ENCODE measurements around the gene CAP2.

GRCh38 chr6:17480476-17480875 lies 87.1 kb downstream of the CAP2 start:
- TF ChIP-seq EZH2 (IDR thresholded peaks at IDR 0.05; ENCODE audit: low read depth, unreplicated experiment) (no peak), CREB1 (CRISPR knock-in tag; IDR thresholded peaks at IDR 0.05; ENCODE audit: low read depth) (no peak), CTCF (conservative IDR thresholded peaks at IDR 0.05; ENCODE audit: low read depth in 2 of 2) (no peak), POLR2AphosphoS5 (IDR thresholded peaks at IDR 0.05; ENCODE audit: low read depth) (no peak), REST (IDR thresholded peaks at IDR 0.05; ENCODE audit: unreplicated experiment) (no peak)

Measured in GM23338 (cell line).